ENCODE measurements around the gene PRR9. TPM values are rescaled to one million over a fixed set of nuclear protein-coding genes. Genes with fewer than 3 reads are reported as not detected.

PRR9 gene
- total RNA-seq, 1 donor = not detected

- TF ChIP-seq CTCF (IDR thresholded peaks at IDR 0.05; ENCODE audit: extremely low read depth, low read depth, low read length) = no peak
- Histone ChIP-seq H3K4me2 (ENCODE audit: insufficient read depth, low read length) (no peak overlapping the region), H3K9me3 (ENCODE audit: low read depth, low read length) (no peaks in the 10 kb centered on the region), H2AFZ (ENCODE audit: low read length) (no peak overlapping the region), H3K36me3 (ENCODE audit: insufficient read depth, low read length) (no peaks in the 10 kb centered on the region), H3K4me3 (ENCODE audit: insufficient read depth, low read length) (no peak overlapping the region), H3K79me2 (ENCODE audit: insufficient read depth, low read length) (no peaks in the 10 kb centered on the region), H3K27ac (ENCODE audit: low read depth, low read length) (no peak overlapping the region), H4K20me1 (ENCODE audit: insufficient read depth, low read length) (no peaks in the 10 kb centered on the region), H3K4me1 (ENCODE audit: insufficient read depth, low read length) (peaks cover 7% of the 10 kb centered on the region), H3K27me3 (ENCODE audit: insufficient read depth, low read length) (peaks cover 28% of the 10 kb centered on the region)
- no peak for DNase-seq (ENCODE audit: insufficient read length, low spot score, missing footprints)
Observed at GRCh38 chr1:153265457-153265856, 48.1 kb downstream of the PRR9 start.

Other genes with a start within 250 kb of the PRR9 start
- not detected in 2 replicates for gene SPRR4, start 246.9 kb upstream of the PRR9 start, total RNA-seq
- gene SPRR1A, start 233.5 kb upstream of the PRR9 start, total RNA-seq = not detected in 2 replicates
- gene SPRR3, start 215.8 kb upstream of the PRR9 start, total RNA-seq = not detected in 2 replicates
- gene SPRR1B, start 186.4 kb upstream of the PRR9 start, total RNA-seq = not detected in 2 replicates
- gene SPRR2D, start 176.5 kb upstream of the PRR9 start, total RNA-seq = not detected in 2 replicates
- gene SPRR2A, start 160.1 kb upstream of the PRR9 start, total RNA-seq = not detected in 2 replicates
- gene SPRR2B, start 146.0 kb upstream of the PRR9 start, total RNA-seq = not detected in 2 replicates
- gene SPRR2E, start 123.1 kb upstream of the PRR9 start, total RNA-seq = not detected in 2 replicates
- not detected in 2 replicates for gene SPRR2F, start 104.1 kb upstream of the PRR9 start, total RNA-seq
- gene SPRR2G, start 66.7 kb upstream of the PRR9 start, total RNA-seq = not detected in 2 replicates
- not detected in 2 replicates for gene LELP1, start 14.2 kb upstream of the PRR9 start, total RNA-seq
- gene LORICRIN, start 42.1 kb downstream of the PRR9 start, total RNA-seq = not detected in 2 replicates
- not detected in 2 replicates for gene PGLYRP3, start 95.4 kb downstream of the PRR9 start, total RNA-seq
- not detected in 2 replicates for gene PGLYRP4, start 131.3 kb downstream of the PRR9 start, total RNA-seq
- 0.36 and 0.59 TPM in 2 replicates for gene S100A9, start 140.3 kb downstream of the PRR9 start, total RNA-seq
- gene S100A12, start 158.0 kb downstream of the PRR9 start, total RNA-seq = not detected in 2 replicates
- gene S100A8, start 173.5 kb downstream of the PRR9 start, total RNA-seq = not detected in 2 replicates
- gene S100A7A, start 198.9 kb downstream of the PRR9 start, total RNA-seq = not detected in 2 replicates
- gene S100A7, start 243.1 kb downstream of the PRR9 start, total RNA-seq = not detected in 2 replicates